ENCODE results near the gene PTH2.
"Not testable (repeated sequence)": the region's sequence is repeated elsewhere in the genome, so short reads cannot be mapped to it uniquely, and the experiment has no call there.

Gene PTH2

GRCh38 chr19:49374665-49375434, 48.4 kb downstream of the PTH2 start:
- no peak for DNase-seq

- DNase-seq = not testable (repeated sequence)
Measured at GRCh38 chr19:49373174-49373573, 50.1 kb downstream of the PTH2 start.

Data from NCI-H82 (cell line).